Measurements from ENCODE around the gene DHX57.
"Not testable (repeated sequence)": the region's sequence is repeated elsewhere in the genome, so short reads cannot be mapped to it uniquely, and the experiment has no call there.

DNA sequence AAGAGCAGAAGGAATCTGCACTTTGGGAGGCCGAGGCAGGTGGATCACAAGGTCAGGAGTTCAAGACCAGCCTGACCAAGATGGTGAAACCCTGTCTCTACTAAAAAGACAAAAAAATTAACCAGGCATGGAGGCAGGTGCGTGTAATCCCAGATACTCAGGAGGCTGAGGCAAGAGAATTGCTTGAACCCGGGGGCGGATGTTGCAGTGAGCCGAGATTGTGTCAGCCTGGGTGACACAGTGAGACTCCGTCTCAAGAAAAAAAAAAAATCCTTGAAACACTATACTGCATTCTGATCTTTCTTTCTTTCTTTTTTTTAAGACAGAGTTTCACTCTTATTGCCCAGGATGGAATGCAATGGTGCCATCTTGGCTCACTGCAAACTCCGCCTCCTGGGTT, 80.7 kb downstream of the DHX57 start:
- not testable (repeated sequence) for TF ChIP-seq POLR2A, CTCF, EP300, POLR2AphosphoS5 (IDR thresholded peaks at IDR 0.05)
